Measurements from ENCODE around the gene MYH16.

The MYH16 gene

GRCh38 chr7:99308461-99309074 is 35.9 kb downstream of the MYH16 start:
- H3K4me2 ChIP-seq (ENCODE audit: insufficient read depth, low read length, poor library complexity, severe bottlenecking) = no peak overlapping the region
- H3K14ac ChIP-seq (ENCODE audit: low read length) = no peak overlapping the region
- H2BK5ac ChIP-seq (ENCODE audit: low read length) = no peak overlapping the region
- no peak overlapping the region for H3K4ac ChIP-seq (ENCODE audit: low read length)
- DNase-seq (ENCODE audit: low spot score) = no peak
- H4K8ac ChIP-seq (ENCODE audit: low read depth, low read length) = no peak overlapping the region
- H3K79me1 ChIP-seq (ENCODE audit: low read depth, low read length) = no peaks in the 10 kb centered on the region
- no peaks in the 10 kb centered on the region for H3K27me3 ChIP-seq (ENCODE audit: control insufficient read depth in 3 of 3, insufficient read depth in 3 of 3, low read depth in 1 of 3, low read length in 3 of 3)
- no peak overlapping the region for H2BK120ac ChIP-seq (ENCODE audit: low read depth, low read length)
- no peak overlapping the region for H3K23ac ChIP-seq (ENCODE audit: low read depth, low read length, poor library complexity)
- no peak overlapping the region for H3K9ac ChIP-seq (ENCODE audit: low read depth, low read length, poor library complexity)
- H3K4me3 ChIP-seq (ENCODE audit: low read length in 2 of 2) = no peak overlapping the region
- no peaks in the 10 kb centered on the region for H3K4me1 ChIP-seq (ENCODE audit: control insufficient read depth in 2 of 2, insufficient read depth in 1 of 2, low read depth in 1 of 2, low read length in 2 of 2)
- H3K27ac ChIP-seq (replicated peaks; ENCODE audit: low read length) = no peak overlapping the region
- H3K18ac ChIP-seq (ENCODE audit: low read length) = no peak overlapping the region
- H3K9me3 ChIP-seq (replicated peaks in 1 of 2; ENCODE audit: control insufficient read depth in 2 of 2, insufficient read depth in 1 of 2, low read depth in 1 of 2, low read length in 2 of 2) = peaks cover 6% of the 10 kb centered on the region in 2 donors
- no peak overlapping the region for H2BK15ac ChIP-seq (ENCODE audit: low read length)
- H2AFZ ChIP-seq (ENCODE audit: low read length) = no peak overlapping the region
- H4K91ac ChIP-seq (ENCODE audit: low read depth, low read length, poor library complexity) = no peak overlapping the region
- no peak overlapping the region for H2AK5ac ChIP-seq (ENCODE audit: low read depth, low read length)
- no peaks in the 10 kb centered on the region for H3K36me3 ChIP-seq (replicated peaks in 1 of 2; ENCODE audit: control insufficient read depth in 2 of 2, insufficient read depth in 2 of 2, low read length in 2 of 2)
- H2BK12ac ChIP-seq (ENCODE audit: low read length) = no peak overlapping the region
- no CpG with 5 or more reads among the region's 7 CpGs for WGBS, 2 donors (ENCODE audit: extremely low coverage in 2 of 2, insufficient read length in 2 of 2, insufficient replicate concordance in 1 of 2)

GRCh38 chr7:99309111-99309510 is 36.5 kb downstream of the MYH16 start:
- Histone ChIP-seq H3K18ac (ENCODE audit: low read length) (no peak overlapping the region), H3K9ac (ENCODE audit: low read depth, low read length, poor library complexity) (no peak overlapping the region), H3K36me3 (replicated peaks in 1 of 2; ENCODE audit: control insufficient read depth in 2 of 2, insufficient read depth in 2 of 2, low read length in 2 of 2) (no peaks in the 10 kb centered on the region), H2AK5ac (ENCODE audit: low read depth, low read length) (no peak overlapping the region), H3K23ac (ENCODE audit: low read depth, low read length, poor library complexity) (no peak overlapping the region), H3K4me2 (ENCODE audit: insufficient read depth, low read length, poor library complexity, severe bottlenecking) (no peak overlapping the region), H2BK5ac (ENCODE audit: low read length) (no peak overlapping the region), H3K14ac (ENCODE audit: low read length) (no peak overlapping the region), H3K27ac (replicated peaks; ENCODE audit: low read length) (no peak overlapping the region), H2BK15ac (ENCODE audit: low read length) (no peak overlapping the region), H2AFZ (ENCODE audit: low read length) (no peak overlapping the region), H3K79me1 (ENCODE audit: low read depth, low read length) (no peaks in the 10 kb centered on the region), H3K27me3 (ENCODE audit: control insufficient read depth in 3 of 3, insufficient read depth in 3 of 3, low read depth in 1 of 3, low read length in 3 of 3) (no peaks in the 10 kb centered on the region), H3K4ac (ENCODE audit: low read length) (no peak overlapping the region), H4K91ac (ENCODE audit: low read depth, low read length, poor library complexity) (no peak overlapping the region), H2BK120ac (ENCODE audit: low read depth, low read length) (no peak overlapping the region), H2BK12ac (ENCODE audit: low read length) (no peak overlapping the region), H3K4me3 (ENCODE audit: low read length in 2 of 2) (no peak overlapping the region), H4K8ac (ENCODE audit: low read depth, low read length) (no peak overlapping the region), H3K9me3 (replicated peaks in 1 of 2; ENCODE audit: control insufficient read depth in 2 of 2, insufficient read depth in 1 of 2, low read depth in 1 of 2, low read length in 2 of 2) (peaks cover 6% of the 10 kb centered on the region in 2 donors), H3K4me1 (ENCODE audit: control insufficient read depth in 2 of 2, insufficient read depth in 1 of 2, low read depth in 1 of 2, low read length in 2 of 2) (no peaks in the 10 kb centered on the region)
- WGBS, 2 donors (ENCODE audit: extremely low coverage in 2 of 2, insufficient read length in 2 of 2, insufficient replicate concordance in 1 of 2) = no CpG with 5 or more reads among the region's 7 CpGs
- DNase-seq (ENCODE audit: low spot score) = no peak

GRCh38 chr7:99310004-99310403 is 37.4 kb downstream of the MYH16 start:
- H2BK15ac ChIP-seq (ENCODE audit: low read length) = no peak overlapping the region
- no CpG with 5 or more reads among the region's 4 CpGs for WGBS, 2 donors (ENCODE audit: extremely low coverage in 2 of 2, insufficient read length in 2 of 2, insufficient replicate concordance in 1 of 2)
- H3K4me1 ChIP-seq (ENCODE audit: control insufficient read depth in 2 of 2, insufficient read depth in 1 of 2, low read depth in 1 of 2, low read length in 2 of 2) = no peaks in the 10 kb centered on the region
- no peaks in the 10 kb centered on the region for H3K27me3 ChIP-seq (ENCODE audit: control insufficient read depth in 3 of 3, insufficient read depth in 3 of 3, low read depth in 1 of 3, low read length in 3 of 3)
- H3K9me3 ChIP-seq (replicated peaks in 1 of 2; ENCODE audit: control insufficient read depth in 2 of 2, insufficient read depth in 1 of 2, low read depth in 1 of 2, low read length in 2 of 2) = peaks cover 6% of the 10 kb centered on the region in 2 donors
- H3K9ac ChIP-seq (ENCODE audit: low read depth, low read length, poor library complexity) = no peak overlapping the region
- H4K8ac ChIP-seq (ENCODE audit: low read depth, low read length) = no peak overlapping the region
- no peak overlapping the region for H3K27ac ChIP-seq (replicated peaks; ENCODE audit: low read length)
- no peak overlapping the region for H2BK120ac ChIP-seq (ENCODE audit: low read depth, low read length)
- H4K91ac ChIP-seq (ENCODE audit: low read depth, low read length, poor library complexity) = no peak overlapping the region
- no peak overlapping the region for H3K4ac ChIP-seq (ENCODE audit: low read length)
- no peak overlapping the region for H2AK5ac ChIP-seq (ENCODE audit: low read depth, low read length)
- no peak overlapping the region for H2AFZ ChIP-seq (ENCODE audit: low read length)
- DNase-seq (ENCODE audit: low spot score) = no peak
- no peak overlapping the region for H2BK5ac ChIP-seq (ENCODE audit: low read length)
- H3K36me3 ChIP-seq (replicated peaks in 1 of 2; ENCODE audit: control insufficient read depth in 2 of 2, insufficient read depth in 2 of 2, low read length in 2 of 2) = no peaks in the 10 kb centered on the region
- H3K18ac ChIP-seq (ENCODE audit: low read length) = no peak overlapping the region
- H3K4me3 ChIP-seq (ENCODE audit: low read length in 2 of 2) = no peak overlapping the region
- H2BK12ac ChIP-seq (ENCODE audit: low read length) = no peak overlapping the region
- H3K4me2 ChIP-seq (ENCODE audit: insufficient read depth, low read length, poor library complexity, severe bottlenecking) = no peak overlapping the region
- H3K79me1 ChIP-seq (ENCODE audit: low read depth, low read length) = no peaks in the 10 kb centered on the region
- no peak overlapping the region for H3K23ac ChIP-seq (ENCODE audit: low read depth, low read length, poor library complexity)
- H3K14ac ChIP-seq (ENCODE audit: low read length) = no peak overlapping the region

DNA sequence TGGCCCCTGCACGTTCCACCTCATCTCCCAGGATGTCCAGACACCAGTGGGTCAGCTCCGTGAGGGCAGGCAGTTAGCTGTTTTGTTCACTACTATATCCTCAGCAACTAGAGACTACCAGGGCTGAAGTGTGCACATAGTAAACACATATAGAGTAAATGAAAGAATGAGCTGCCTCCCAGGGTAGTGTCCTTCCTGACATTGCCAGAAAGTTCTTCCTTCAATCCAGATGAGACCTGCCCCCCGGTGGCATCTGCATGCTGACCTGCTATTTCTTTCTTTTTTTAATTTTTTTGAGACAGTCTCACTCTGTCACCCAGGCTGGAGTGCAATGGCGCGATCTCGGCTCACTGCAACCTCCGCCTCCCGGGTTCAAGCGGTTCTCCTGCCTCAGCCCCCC is 39.1 kb downstream of the MYH16 start:
- Histone ChIP-seq H2BK120ac (ENCODE audit: low read depth, low read length) (no peak overlapping the region), H3K4me2 (ENCODE audit: insufficient read depth, low read length, poor library complexity, severe bottlenecking) (no peak overlapping the region), H2BK12ac (ENCODE audit: low read length) (no peak overlapping the region), H3K9me3 (replicated peaks in 1 of 2; ENCODE audit: control insufficient read depth in 2 of 2, insufficient read depth in 1 of 2, low read depth in 1 of 2, low read length in 2 of 2) (peaks cover 6% of the 10 kb centered on the region in 2 donors), H3K79me1 (ENCODE audit: low read depth, low read length) (no peaks in the 10 kb centered on the region), H2BK15ac (ENCODE audit: low read length) (no peak overlapping the region), H2BK5ac (ENCODE audit: low read length) (no peak overlapping the region), H3K14ac (ENCODE audit: low read length) (no peak overlapping the region), H3K36me3 (replicated peaks in 1 of 2; ENCODE audit: control insufficient read depth in 2 of 2, insufficient read depth in 2 of 2, low read length in 2 of 2) (no peaks in the 10 kb centered on the region), H3K23ac (ENCODE audit: low read depth, low read length, poor library complexity) (no peak overlapping the region), H3K27ac (replicated peaks; ENCODE audit: low read length) (no peak overlapping the region), H3K4me3 (ENCODE audit: low read length in 2 of 2) (no peak overlapping the region), H2AFZ (ENCODE audit: low read length) (no peak overlapping the region), H3K18ac (ENCODE audit: low read length) (no peak overlapping the region), H3K9ac (ENCODE audit: low read depth, low read length, poor library complexity) (no peak overlapping the region), H3K27me3 (ENCODE audit: control insufficient read depth in 3 of 3, insufficient read depth in 3 of 3, low read depth in 1 of 3, low read length in 3 of 3) (no peaks in the 10 kb centered on the region), H3K4me1 (ENCODE audit: control insufficient read depth in 2 of 2, insufficient read depth in 1 of 2, low read depth in 1 of 2, low read length in 2 of 2) (no peaks in the 10 kb centered on the region), H2AK5ac (ENCODE audit: low read depth, low read length) (no peak overlapping the region), H4K8ac (ENCODE audit: low read depth, low read length) (no peak overlapping the region), H4K91ac (ENCODE audit: low read depth, low read length, poor library complexity) (no peak overlapping the region), H3K4ac (ENCODE audit: low read length) (no peak overlapping the region)
- no CpG with 5 or more reads among the region's 9 CpGs for WGBS, 2 donors (ENCODE audit: extremely low coverage in 2 of 2, insufficient read length in 2 of 2, insufficient replicate concordance in 1 of 2)
- no peak for DNase-seq (ENCODE audit: low spot score)
